HG03103 (cell line): Measurements from ENCODE around the gene STX8.

Source experiments
- ATAC-seq: cut with Tn5 transposase; IDR thresholded peaks from one replicate; pipeline ENCODE4 v1.9.1; 2021; ENCODE audit warnings: low read depth; ENCODE audit not compliant: unreplicated experiment

STX8 gene

GRCh38 chr17:9232591-9233270 is 342.9 kb downstream of the STX8 start:
- ATAC-seq = no peak

- ATAC-seq = no peak
Observed at GRCh38 chr17:9232155-9232475, 343.5 kb downstream of the STX8 start.

GRCh38 chr17:9231449-9232154 is 344.0 kb downstream of the STX8 start:
- no peak for ATAC-seq

GRCh38 chr17:9230861-9231260 is 344.8 kb downstream of the STX8 start:
- ATAC-seq = no peak

DNA sequence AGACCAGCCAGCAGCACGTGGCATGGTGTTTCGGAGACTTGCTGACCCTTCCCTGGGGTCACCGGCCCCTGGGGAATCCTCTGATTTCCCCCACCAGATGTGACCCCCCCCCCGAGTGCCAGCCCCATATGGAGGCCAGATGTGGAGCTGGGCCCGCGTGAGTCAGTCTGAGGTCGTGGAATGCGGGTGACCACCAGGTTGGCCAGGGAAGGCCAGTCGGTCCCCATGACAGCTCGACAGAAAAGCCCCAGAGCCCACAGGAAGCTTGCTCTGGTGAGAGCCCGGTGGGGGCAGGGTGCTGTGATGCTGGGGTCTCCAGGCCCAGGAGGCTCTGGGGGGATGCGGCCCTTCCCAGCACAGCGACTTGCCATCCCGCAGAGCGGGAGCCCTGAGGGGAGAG is 345.3 kb downstream of the STX8 start:
- no peak for ATAC-seq

- ATAC-seq = no peak
Observed at GRCh38 chr17:9229826-9230201, 345.8 kb downstream of the STX8 start.

DNA sequence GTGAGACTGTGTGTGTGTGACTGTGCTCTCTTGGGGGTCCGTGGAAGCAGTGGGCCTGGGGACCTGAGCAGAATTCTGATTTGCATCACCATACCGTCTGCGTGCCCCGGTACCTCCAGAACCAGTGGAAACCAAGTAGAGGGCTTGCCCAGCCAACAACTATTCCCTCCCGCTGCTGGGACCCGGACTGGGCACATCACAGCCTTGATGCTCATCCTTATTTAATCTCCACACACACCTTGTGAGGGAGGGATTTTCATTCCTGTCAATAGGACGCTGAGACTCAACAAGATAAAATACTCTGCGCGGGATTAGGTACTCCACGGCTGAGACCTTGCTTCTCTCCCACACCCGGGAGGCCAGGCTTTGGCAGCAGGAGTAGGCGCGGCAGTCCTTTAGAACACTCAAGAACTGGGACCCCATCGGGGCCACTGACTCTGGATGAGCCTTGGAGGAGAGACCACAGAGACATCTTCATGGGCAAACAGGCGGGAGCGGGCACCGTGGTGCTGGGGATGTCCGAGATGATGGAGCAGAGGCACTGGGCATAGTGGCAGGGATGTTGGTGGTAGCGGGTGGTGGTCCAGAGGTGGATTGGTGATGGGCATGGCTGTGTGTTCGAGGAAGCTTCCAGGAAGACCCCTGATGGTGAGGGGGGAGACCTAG is 346.3 kb downstream of the STX8 start:
- ATAC-seq = no peak

GRCh38 chr17:9228408-9229159 is 347.0 kb downstream of the STX8 start:
- ATAC-seq = no peak

- no peak for ATAC-seq
Observed at GRCh38 chr17:9227819-9228407, 347.7 kb downstream of the STX8 start.

- ATAC-seq = no peak
Observed at GRCh38 chr17:9226794-9227135, 348.9 kb downstream of the STX8 start.

- no peak for ATAC-seq
Observed at GRCh38 chr17:9226130-9226793, 349.4 kb downstream of the STX8 start.

DNA sequence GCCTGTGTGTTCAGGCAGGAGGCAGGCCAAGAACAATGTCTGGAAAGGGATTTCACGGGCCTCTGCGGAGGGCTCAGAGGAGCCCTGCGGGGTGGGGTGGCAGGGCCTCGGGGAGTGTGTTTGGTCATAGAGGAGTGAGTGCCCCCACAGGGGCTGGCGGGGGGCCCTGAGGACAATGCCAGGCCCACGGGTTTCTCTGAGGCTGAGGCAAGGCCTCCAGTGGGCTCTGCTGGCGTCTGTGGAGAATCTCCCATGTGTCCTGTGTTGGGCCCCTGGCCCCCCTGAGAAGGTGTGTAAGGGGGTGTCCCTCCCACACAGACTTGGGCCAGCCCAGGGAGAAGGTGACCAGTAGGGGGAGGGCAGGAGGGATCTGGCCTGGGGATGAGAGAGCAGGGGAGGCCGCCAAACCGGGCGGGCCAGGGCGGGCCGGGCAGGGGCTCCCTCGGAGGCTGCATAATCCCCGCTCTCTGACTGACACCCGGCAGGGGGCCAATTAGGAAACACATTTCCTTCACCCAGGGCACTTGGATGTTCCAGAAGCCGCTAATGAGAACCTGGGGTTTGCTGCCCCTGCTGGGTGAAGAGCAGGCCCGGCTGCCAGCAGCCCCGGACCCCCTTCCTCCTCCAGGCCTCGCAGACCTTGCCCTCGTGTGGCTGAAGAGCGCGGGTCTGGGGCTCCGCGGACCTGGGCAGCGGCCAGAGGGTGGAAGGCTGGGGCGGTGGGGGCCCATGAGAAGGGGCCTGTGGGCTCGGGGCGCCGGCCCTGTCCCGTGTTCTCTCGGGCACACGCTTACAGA is 350.1 kb downstream of the STX8 start:
- ATAC-seq = no peak

DNA sequence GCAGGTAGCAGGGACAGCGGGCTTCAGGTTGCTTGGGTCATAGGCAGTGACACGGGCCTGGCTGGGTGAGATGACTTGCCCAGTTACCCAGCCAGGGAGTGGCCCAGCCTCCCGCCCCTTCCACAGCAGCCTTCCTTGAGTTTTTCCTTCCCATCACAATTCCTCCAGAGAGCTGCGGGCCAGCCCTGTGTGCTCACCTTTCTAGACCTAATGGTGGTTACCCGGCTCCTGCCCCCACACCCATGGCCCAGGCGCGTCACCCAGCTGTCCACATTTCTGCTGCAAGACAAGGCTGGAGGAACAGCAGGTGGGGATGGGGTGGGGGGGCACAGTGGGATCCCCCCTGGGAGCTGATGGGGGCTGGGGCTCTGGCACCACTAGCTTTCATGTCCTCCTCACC is 351.1 kb downstream of the STX8 start:
- ATAC-seq = no peak

DNA sequence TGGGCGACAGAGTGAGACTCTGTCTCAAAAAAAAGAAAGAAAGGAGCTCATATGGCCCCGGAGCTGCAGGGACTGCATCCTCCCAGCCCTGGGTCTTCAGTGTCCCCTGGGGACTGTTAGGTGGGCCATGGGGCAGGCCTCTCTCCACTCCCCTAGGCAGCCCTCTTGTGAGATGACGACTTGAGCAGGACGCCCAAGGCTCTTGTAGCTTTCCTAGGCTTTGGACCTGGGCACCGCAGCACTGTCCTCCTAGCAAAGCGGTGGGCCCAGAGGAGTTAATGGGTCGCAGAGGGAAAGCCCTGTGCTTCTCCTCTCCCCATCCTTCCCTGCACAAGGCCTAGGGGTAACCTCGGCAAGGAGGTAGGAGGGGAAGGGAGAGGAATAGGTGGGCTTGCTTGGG is 352.1 kb downstream of the STX8 start:
- ATAC-seq = no peak

- ATAC-seq = no peak
Observed at GRCh38 chr17:9221922-9222180, 353.8 kb downstream of the STX8 start.

GRCh38 chr17:9221147-9221921 is 354.3 kb downstream of the STX8 start:
- ATAC-seq = no peak

- ATAC-seq = no peak
Observed at GRCh38 chr17:9220398-9221146, 355.0 kb downstream of the STX8 start.

DNA sequence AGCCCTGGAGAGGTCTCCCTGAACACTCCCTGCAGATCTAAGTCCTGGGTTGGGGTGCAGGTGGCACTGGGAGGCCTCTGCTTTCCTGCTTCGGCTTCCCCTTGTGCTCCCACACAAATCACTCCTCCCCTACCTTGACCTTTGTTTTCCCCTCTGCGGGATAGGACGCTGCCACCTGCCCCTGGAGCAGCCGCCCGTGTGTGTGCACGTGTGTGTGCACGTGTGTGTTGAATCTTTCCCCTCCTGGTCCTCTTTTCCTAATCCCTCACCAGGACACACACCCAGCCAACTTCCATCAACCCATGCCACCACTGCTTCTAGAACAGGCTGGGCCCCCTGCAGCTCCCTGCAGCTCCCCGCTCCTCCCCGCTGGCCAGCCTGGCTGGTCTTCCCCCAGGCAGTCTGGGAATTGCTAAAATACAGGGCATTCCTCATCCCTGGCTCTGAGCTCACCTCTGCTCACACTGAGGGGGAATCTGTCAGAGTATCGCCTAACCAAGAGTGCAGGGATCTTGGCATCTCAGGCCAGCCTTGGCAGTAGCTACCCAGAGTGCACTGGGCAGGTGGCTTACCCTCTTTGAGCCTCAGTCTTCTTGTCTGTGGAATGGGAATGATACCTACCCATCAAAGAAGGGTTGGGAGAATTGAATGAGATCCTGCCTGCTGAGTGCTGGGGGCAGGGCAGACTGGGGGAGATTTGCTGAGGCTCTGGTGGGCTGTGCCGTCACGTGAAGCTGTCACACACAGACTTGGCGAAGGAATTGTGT is 355.8 kb downstream of the STX8 start:
- no peak for ATAC-seq
